Activated CD8-positive, alpha-beta memory T cell treated with anti-CD3 and anti-CD28 coated beads for 1 hour (primary cell): Measurements from ENCODE around the gene SEMA6A.

Source experiments
- DNase-seq, 2 donors: peaks; one replicate each; pipeline ENCODE4 v3.0.0-alpha.2; 2020; ENCODE audit warnings: low read depth in 1 of 2; ENCODE audit errors: extremely low read depth in 1 of 2

SEMA6A gene

DNA sequence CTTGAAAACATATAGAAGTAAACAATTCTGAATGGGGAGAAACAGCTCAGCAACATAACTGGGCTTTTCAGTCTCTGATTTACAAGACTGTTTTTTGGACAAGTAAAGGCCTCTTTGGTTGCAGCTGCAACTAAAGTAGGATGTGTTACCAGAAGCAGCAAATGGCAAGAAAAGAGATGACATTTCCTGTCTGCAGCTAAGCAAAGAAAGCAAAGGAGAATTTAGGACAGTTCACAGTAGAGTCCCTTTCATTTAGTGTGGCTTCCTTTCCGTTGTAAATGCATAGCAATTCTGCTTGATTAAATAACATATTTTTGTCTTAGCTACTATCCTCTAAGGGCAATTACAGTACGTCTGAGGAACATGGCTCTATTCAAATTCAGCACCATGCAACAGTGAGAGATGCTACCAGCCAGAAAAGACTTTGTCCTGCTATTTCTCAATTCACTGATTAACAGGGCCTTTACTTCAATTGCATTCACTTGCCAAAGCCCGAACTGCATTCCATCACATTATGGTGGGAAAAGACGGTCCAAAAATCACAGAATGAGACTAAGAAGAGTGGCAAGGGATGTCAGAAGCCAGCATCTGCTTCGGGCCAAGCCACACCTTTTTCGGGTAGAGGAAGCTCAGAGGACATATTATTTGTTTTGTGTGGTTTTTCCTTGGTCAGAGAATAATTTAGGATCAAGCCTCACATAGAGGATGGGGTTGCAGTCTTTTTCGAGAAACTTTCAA, 107.7 kb downstream of the SEMA6A start:
- no peak for DNase-seq

DNA sequence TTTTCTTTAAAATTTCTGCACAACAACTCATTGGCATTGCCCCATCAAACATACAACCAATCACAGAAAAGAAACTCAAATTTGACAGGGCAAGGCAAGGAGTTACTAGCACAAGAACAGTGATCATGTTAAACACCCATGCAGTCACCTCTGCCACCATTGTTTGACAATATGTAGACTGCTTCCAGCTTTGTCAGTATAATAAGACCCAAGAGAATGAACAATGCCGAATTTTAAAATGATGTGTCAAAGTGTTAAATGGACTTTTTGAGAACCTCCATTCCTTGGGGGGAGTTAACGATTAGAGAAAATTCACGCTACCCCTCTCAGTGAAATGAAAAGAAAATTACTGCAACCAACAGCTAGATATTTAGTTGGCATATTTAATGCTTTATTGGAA, 109.2 kb downstream of the SEMA6A start:
- no peak for DNase-seq

DNA sequence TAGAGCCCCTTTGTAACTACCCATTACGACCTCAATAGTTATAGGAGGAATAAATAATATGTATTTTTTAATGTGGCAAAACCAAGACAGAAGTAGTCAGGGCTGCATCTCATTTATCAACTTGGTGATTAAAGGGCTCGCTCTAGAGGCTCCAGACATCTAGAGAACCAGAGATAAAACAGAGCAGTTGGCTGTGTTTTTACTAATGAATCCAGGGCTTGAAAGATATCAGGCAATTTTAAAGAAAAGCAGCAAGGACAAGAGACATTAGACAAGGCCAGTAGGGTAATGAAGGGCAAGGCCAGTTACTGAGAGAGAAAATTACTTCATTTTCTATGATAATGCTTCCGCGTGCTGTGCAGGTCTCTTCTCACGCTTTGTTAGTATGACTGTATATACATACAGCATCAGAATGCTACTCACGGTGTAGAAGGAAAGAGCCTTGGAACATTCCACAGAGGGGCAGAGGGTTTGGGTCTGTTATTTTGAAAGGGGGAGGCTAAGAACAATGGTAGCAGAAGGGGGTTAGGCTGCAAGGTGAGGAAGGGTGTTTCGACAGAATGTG, 110.4 kb downstream of the SEMA6A start:
- DNase-seq = no peak

DNA sequence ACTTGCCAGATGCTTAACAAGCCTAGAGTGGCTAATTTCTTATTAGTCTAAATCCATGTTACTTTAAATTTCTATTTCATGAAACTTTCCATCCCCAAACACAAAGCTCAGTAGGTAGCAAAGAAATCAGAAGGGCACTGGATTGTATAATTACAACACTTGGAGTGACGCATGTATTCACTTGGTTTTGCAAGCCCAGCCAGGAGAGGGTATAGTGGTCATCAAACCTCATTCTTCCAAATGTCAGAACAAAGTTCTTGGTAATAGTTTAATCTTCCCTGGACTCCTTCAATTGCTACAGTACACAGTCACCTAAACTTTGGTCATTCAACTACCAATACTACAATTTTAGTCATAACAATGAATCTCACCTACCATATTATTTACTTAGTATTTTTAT, 112.1 kb downstream of the SEMA6A start:
- DNase-seq = no peak

DNA sequence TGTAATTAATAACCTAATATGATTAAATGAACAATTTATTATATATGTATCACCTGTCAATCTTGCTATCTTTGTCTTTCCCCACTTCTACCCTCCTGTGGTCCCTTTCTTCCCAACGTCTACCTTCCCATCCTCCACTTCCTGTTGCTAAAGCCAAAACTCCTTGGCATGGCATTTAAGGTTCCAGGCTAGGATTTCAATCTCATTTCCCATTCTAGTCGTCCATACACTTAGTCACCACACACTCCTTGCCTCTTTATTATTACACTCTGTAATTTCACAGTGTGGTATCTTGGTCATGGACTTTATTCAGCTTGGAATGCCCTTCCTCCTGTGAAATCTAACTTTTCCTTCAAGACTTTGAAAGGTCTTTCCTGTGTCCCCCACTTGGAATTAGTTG, 115.3 kb downstream of the SEMA6A start:
- DNase-seq = no peak

DNA sequence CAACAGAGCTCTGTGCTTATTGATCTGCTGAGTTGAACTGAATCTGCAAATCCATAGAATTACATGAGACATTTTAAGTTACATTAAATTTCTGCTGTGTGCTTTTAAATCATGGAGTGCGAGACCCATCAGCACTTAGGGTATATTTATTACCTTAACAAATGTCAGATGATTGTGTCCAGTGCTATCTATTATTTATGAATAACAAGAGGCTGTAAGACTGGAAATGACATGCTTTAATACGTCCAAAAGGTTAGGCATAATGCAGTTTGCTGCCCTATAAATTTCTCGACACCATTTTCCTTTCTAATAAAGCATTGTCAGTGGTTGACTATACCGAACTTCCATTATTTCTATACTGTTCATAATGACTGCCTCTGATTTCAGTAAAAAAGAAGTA, 117.6 kb downstream of the SEMA6A start:
- no peak for DNase-seq

DNA sequence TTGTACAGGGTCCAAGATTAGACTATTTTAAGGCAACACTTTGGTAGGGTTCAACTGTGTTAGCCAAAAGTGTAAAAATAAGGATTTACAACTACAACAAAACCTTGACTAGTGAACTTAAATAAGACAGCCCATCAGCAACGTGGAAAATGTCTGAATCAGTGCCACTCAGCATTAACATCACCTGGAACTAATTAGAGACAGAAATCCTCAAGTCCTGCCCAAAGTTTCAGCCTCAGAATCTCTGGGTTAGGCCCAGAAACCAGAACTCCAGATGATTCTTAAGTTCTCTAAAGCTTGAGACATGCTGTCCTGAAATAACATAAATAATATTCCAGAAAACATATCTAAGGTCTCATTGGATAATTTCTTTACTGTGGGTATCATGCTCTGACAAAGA, 118.6 kb downstream of the SEMA6A start:
- DNase-seq = no peak

DNA sequence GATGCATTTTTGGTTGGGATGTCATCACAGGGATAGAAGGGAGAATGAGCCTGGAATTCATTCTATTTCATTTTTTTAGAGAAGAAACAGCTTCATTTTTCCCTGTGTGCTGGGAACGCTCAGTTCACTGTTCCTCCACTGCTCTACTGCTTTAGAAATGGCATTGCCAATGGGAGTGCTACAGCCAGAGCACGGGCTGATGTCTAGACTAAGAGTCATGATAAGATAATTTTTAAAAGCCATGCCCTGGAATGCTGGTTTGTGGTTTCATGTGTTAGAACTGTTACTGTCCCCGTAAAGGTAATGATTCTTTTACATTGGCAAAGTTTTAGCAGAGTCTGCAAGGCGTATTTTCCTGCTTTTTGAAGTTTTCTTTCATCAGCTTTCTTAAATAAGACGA, 119.6 kb downstream of the SEMA6A start:
- DNase-seq = no peak

DNA sequence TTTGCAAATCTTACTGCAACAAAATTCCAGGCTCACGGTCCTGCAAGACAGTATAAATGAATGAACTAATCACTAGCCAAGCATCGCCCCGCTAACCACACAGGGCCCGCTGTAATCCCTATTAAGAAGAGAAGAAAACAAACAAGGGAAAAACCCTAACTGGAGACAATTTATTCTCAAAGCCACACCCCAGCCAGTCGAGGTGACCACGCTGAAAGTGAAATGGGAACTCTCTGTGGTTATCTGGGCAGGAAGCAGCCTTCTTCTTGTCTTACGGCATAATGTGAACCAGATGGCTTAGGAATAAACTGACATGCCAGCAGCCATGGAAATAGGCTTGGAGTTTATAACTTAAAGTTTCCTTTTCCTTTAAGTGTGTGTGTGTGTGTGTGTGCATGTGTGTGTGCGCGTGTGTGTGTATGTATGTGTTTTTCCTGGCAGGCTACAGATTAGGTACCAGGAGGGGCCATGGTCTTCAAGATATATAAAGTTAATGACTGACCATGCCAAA, 120.2 kb downstream of the SEMA6A start:
- no peak for DNase-seq

DNA sequence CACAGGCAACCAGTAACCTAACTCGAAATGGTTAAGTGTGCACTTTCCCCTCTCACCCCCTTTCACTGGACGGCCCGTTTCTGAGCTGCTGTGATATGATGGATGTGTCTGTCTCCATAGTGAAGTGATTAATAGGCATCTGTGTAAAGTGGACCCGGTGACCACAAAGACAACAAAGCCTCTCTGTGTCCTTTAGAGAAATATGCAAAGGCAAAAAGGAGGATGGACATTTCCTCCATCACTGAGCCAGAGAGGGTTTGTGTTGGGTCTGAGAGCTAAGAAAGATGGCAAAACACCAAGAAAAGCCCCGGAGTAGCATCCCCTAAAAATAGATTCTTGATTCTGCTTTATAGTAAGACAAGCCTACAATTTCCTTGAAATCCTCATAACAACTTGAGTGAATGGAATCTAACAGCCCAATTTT, 120.6 kb downstream of the SEMA6A start:
- no peak for DNase-seq

DNA sequence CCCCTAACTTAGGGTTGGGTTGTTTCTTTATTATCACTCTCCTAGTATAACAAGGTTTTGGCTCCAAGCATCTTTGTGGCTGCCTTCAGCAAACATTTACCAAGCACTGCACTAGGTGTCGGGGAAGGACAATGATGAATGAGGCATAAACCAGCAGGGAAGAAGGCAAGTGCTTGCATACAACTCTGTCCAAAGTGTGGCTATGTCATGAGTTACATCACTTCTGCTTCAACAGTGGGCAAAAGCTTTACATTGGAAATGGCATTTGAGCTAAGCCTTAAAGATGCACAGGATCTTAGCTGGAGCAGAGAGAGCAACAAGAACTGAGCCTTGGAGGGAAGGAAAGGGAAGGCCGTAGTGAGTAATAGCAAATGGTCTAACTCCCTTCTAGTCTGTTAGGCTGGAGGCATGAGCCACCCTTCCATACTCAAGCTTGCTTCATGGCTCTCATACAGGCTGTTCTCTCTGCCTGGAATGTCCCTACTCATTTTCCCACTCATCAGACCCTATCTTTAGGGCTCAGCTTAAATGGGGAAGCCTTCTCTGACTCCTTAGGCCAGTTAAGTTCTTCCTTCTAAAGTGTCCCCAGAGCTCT, 121.8 kb downstream of the SEMA6A start:
- DNase-seq = no peak

DNA sequence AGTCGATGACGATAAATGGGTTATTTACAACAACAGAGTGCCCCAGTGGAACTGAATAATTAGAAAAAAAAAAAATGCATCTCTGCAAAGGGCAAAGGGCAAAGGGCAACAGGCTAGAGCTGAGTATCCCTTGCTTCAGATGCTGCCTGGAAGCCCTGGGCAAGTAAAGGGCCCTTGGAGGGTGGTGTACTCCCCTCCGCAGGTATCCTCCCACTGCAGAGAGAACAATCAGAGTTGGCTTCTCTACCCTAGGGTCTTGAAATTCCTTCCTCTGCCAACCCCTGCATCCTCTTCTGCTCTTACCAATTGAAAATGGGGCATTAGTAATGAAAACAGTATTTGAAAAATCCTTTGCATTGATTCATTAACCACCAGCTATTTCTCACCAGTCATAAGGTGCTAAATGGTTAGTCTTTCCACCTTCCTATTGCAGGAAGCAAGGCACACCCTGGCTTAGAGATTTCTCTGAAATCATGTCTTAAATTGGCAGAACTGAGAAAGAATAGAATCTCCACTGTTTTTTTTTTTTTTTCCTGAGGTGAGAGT, 122.6 kb downstream of the SEMA6A start:
- no peak for DNase-seq

DNA sequence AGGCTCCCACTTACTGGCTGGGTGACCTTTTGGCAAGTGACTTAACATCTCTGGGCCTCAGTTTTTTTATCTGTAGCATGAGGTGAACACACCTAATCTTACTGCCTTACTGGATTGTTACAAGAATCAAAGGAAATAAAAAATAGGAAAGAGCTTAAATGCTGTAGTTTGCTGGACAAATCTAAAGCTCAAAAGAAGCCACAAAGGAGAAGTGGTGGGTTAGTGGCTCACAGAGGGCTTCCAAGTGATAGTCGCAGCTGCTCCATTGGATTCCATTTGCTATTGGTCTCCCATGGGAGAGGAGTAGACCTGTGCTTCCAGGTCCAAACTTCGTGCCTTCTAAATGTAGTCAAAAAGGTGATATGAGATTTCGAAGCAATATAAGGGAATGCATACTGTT, 123.6 kb downstream of the SEMA6A start:
- DNase-seq = no peak

DNA sequence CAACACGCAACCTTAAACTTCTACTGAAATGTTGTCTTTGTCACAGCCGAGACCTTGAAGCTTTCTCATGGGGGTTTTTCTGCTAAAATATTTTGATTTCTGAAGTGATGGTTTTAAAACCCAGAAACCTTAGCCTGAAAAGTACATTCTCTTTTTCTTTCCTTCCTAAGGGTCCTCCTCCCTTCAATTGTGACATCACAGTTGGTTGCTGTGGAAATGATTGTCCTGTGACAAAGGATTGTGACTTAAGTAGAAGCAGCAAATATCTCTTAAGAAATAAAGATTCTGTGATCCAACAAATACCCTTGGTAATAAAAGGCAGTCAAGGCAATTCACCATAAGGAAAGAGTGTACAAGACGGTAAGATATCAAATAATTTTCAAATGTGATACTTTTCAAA, 125.2 kb downstream of the SEMA6A start:
- no peak for DNase-seq

DNA sequence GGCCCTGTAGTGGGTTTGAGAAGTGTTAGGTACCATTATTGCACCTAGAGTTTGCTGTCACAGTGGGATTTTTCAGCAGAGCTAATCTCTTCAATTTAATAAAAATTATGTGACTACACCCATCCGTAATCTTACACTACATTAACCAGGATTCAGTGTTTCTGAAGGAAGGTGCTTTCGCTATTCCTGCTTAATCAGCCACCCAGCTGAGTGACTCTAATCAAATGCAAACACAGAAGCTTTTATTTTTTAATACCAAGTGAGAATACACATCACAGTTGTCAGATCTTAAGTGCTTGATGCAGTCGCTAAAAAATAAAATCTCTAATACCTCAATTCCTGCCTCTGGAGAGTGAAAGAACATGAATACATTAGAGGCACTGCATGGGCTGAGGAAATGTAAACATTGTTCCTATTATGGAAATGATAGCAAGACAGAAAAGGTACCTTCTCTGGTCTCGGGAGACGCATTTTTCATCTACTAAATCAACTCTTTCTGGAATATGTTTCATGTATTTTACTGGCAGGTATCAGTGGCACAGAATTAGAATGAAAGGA, 125.7 kb downstream of the SEMA6A start:
- DNase-seq = no peak

DNA sequence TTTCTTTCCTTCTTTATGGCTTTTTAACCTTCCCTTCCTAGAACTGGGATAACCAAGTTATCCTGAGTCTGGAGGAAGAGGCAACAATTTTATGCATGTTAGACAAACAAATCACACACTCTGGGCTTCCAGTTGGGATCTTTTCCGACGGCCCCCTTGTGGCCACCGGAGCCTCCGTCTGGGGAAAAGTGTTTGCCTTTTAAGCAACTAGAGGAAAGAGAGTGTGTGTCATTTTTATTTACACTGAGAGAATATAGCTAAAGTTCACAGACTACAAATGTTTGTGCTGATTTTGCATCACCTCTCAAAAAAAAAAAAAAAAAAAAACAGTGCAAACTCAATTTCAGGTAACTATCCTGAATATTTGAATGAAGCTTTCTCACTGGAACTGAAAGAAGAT, 126.2 kb downstream of the SEMA6A start:
- DNase-seq = no peak

DNA sequence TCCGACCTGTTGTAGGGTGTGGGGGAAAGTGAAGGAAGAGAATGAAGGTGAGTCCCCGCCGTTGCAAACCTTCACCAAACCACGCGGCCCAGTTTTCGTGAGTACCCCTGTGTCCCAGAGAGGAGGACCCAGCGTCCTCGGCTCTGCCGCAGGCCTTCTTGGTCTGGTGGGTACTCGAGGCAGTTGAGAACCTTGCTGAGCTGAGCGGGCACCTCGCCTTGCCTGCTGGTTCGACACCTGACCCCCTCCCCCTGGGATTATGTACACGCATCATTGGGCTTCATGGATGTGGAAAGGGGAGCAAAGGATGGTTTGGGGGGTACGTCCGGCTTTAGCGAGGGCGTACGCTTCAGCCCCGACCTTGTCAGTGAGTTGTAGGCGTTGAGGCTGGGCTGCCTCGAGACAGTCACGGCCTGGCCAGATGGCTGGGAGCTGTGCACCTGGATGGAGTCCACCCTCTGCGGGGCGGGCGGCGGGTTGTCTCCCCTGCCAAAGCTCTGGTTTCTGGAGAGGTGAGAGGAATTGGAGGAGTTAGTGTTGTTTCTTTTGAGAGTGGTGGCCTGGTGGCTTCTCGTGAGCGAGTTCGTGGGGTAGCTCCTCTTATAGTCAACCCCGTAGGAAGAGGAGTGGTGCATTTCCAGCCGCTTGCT, 128.1 kb downstream of the SEMA6A start:
- DNase-seq = no peak

DNA sequence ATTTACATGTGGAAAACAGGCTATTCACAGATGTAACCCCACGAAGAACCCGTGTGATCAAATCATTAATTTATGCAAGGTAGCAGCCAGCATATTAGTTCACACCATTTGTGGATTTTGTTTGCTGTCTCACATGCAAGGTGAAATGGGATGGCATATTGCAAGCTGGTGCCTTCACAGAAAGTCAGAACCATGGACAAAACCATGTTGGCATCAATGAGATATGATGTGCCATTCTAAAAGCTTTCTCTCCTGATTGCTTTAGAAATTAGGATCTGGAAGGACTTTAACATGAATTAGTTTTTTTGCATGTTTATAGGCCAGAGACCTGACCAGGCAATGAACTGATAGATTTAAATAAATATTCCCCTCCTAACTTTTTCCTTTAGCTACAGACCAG, 129.3 kb downstream of the SEMA6A start:
- no peak for DNase-seq

DNA sequence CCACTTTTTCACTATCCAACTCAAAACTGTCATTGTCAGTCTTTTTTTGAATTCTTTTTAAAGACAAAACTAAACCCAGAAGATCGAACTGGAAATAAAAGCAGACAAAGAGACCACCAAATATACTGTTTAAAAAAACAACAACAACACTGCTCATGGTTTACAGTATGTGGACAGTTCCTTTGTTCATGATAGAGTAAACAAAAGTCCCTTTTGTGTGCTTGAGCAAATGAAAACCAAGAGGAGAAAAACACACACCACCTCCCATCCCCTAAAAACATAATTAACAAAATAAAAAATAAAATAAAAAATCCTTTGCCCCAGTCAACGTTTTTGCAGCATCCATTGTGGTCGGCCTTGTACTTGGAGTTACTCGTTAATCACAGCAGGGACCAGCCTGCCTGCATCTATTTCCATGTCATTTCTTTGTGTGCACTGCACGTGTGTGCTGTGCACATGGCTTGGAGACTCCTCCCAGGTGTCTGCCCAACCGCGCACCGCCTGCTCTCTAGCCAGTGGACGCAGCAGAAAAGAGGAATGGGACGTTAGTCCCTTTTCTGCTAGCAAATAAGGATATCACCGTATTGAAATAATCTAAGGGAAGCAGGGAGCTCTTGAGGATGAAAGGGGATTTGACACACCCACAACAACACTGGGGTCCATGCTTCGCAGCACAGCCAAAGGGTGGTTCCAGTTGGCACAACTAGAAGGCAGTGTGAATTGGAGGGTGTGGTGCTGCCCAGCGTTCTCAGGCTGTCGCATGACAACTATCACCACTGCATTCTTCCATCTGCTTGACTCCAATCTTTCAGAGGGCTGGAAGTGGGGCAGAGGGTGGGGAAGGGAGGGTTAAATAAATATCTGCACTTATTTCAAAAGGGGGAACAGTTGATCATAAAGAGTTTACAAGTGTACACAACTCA, 130.0 kb downstream of the SEMA6A start:
- DNase-seq = no peak

DNA sequence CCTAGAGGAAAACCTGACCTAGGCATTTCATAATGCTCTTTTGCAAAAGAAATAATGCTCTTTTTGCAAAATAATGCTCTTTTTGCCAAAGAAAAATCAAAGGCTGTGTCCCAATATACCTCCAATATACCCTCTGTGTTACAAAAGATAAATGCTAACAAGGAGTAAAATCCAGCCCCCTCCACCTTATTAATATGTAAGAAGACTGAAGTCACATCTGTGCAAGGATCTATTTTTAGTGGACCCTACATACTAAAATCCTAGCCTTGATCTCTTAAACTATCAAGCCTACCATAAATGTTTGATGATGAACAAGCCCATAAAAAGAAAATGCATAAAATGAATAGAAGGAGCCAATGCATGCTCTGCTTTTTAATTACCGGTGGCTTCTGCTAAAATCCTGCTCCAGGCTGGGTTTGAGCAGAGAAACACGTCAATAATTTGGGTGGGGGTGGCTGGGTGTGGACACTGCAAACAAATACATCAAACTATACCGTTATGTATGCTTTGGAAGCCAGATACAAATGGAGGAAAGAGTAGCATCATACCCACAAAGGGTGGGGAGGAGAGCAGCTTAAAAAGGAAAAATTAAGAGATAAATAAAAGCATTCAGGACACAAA, 131.6 kb downstream of the SEMA6A start:
- no peak for DNase-seq
